HepG2 (cell line): Measurements from ENCODE around the gene BBLN. TPM values are rescaled to one million over a fixed set of nuclear protein-coding genes. Genes with fewer than 3 reads are reported as not detected.

Source experiments
- ATAC-seq: fragments of 200-7000 bp; cut with Tn5 transposase; 3 replicates; pipeline ENCODE4 v1.9.1; 2020; ENCODE audit warnings: mild to moderate bottlenecking, moderate library complexity
- BruUV-seq: library from RNA; stranded (reverse); fragments of 400-500 nt; replicated peaks from 2 replicates; lab custom pipeline; 2021; lab: Mats Ljungman, UMichigan
- CTCF ChIA-PET: fragments of 300-600 bp; formaldehyde crosslinking; extraction: SDS; loops from one replicate; lab custom pipeline; 2021; ENCODE audit warnings: low total read pairs, inconsistent platforms, low intra/inter-chr PET ratio; lab: Yijun Ruan, JAX
- POLR2A ChIA-PET: fragments of 350-600 bp; sonication (Branson Sonifier 250); formaldehyde crosslinking; loops from one replicate; lab custom pipeline; 2020; ENCODE audit warnings: antibody characterized with exemption, inconsistent platforms; lab: Yijun Ruan, JAX
- DNase-seq: peaks from one replicate; pipeline ENCODE4 v3.0.0-alpha.2; 2015; ENCODE audit warnings: low spot score
- FAIRE-seq: peaks from 3 replicates; lab custom pipeline; 2011; peaks lifted over from hg19 to GRCh38; lab: Jason Lieb, UNC
- H2AFZ ChIP-seq: one replicate; pipeline ENCODE4 v1.6.1; 2011; ENCODE audit warnings: low read length, inconsistent platforms
- H3K27ac ChIP-seq: fragments of 300-600 bp; 3 replicates; pipeline ENCODE4 v1.8.0; 2011; ENCODE audit warnings: mixed run types, mild to moderate bottlenecking, mixed read lengths, low read length, inconsistent platforms; ENCODE audit not compliant: insufficient read depth; ENCODE audit errors: extremely low read length
- H3K27me3 ChIP-seq, 2 experiments: fragments of 200-600 bp in 1 of 2; 2 replicates in 1 of 2; 3 replicates in 1 of 2; pipeline versions ENCODE4 v1.6.0 to v1.8.0; 2011; ENCODE audit warnings: low read length in 2 of 2, mild to moderate bottlenecking in 2 of 2, moderate library complexity in 2 of 2, inconsistent platforms in 1 of 2; ENCODE audit not compliant: insufficient read depth in 2 of 2, control insufficient read depth in 1 of 2
- H3K36me3 ChIP-seq, 2 experiments: fragments of 200-600 bp in 1 of 2; replicated peaks in 1 of 2; 2 replicates in 1 of 2; 3 replicates in 1 of 2; pipeline versions ENCODE4 v1.5.1 to v1.8.0; 2011; ENCODE audit warnings: low read length in 2 of 2, inconsistent platforms in 1 of 2; ENCODE audit not compliant: insufficient read depth in 2 of 2, control insufficient read depth in 1 of 2
- H3K4me1 ChIP-seq: 2 replicates; pipeline ENCODE4 v1.5.1; 2012; ENCODE audit warnings: low read length, inconsistent platforms; ENCODE audit not compliant: insufficient read depth
- H3K4me2 ChIP-seq: 2 replicates; pipeline ENCODE4 v1.6.0; 2011; ENCODE audit warnings: low read depth, low read length, inconsistent platforms
- H3K4me3 ChIP-seq, 3 experiments: fragments of 200-600 bp in 1 of 3; sonication (generic), shearing (Covaris generic) in 1 of 3; replicated peaks in 1 of 3; 2 replicates each; pipeline ENCODE4 v1.5.1; 2011 to 2016; ENCODE audit warnings: low read length in 3 of 3, inconsistent platforms in 2 of 3, low read depth in 2 of 3, mild to moderate bottlenecking in 2 of 3, control low read depth in 1 of 3, mixed read lengths in 1 of 3; ENCODE audit not compliant: insufficient read depth in 1 of 3
- H3K79me2 ChIP-seq: one replicate; pipeline ENCODE4 v1.6.1; 2011; ENCODE audit warnings: low read length, inconsistent platforms; ENCODE audit not compliant: insufficient read depth
- H3K9ac ChIP-seq: 2 replicates; pipeline ENCODE4 v1.6.0; 2011; ENCODE audit warnings: mild to moderate bottlenecking, low read depth, low read length, inconsistent platforms; ENCODE audit not compliant: insufficient read depth
- H3K9me3 ChIP-seq: 2 replicates; pipeline ENCODE4 v1.5.1; 2012; ENCODE audit warnings: mild to moderate bottlenecking, low read length
- H4K20me1 ChIP-seq: 2 replicates; pipeline ENCODE4 v1.6.0; 2011; ENCODE audit warnings: inconsistent platforms, mild to moderate bottlenecking, low read length, moderate library complexity; ENCODE audit not compliant: insufficient read depth
- FOSL2 ChIP-seq: sonication (generic); formaldehyde crosslinking; IDR thresholded peaks from 2 replicates; pipeline ENCODE4 v1.4.0; 2020; ENCODE audit warnings: missing genetic modification reagents
- MIER2 ChIP-seq: IDR thresholded peaks from 2 replicates; pipeline ENCODE4 v1.6.1; 2016; ENCODE audit warnings: missing biosample characterization, missing genetic modification reagents
- MYNN ChIP-seq: sonication (generic); formaldehyde crosslinking; IDR thresholded peaks from 2 replicates; pipeline ENCODE4 v1.4.0; 2020; ENCODE audit warnings: mild to moderate bottlenecking, low read depth, missing genetic modification reagents
- RNF2 ChIP-seq: fragments of 450-650 bp; conservative IDR thresholded peaks from 2 replicates; pipeline ENCODE4 v1.6.1; 2016; ENCODE audit warnings: low read depth
- ZMYM3 ChIP-seq: sonication (generic); formaldehyde crosslinking; IDR thresholded peaks from 2 replicates; pipeline ENCODE4 v1.5.1; 2020; ENCODE audit warnings: mild to moderate bottlenecking, missing genetic modification reagents
- ZNF101 ChIP-seq: sonication (generic); formaldehyde crosslinking; IDR thresholded peaks from 2 replicates; pipeline ENCODE4 v1.4.0; 2020; ENCODE audit warnings: mild to moderate bottlenecking, low read depth, missing genetic modification reagents, borderline replicate concordance
- ZNF3 ChIP-seq: IDR thresholded peaks from 2 replicates; pipeline ENCODE4 v1.7.0; 2017; ENCODE audit warnings: inconsistent platforms
- ZNF589 ChIP-seq: sonication (generic); formaldehyde crosslinking; conservative IDR thresholded peaks from 2 replicates; pipeline ENCODE4 v1.8.0; 2022; ENCODE audit warnings: mild to moderate bottlenecking, moderate library complexity, missing genetic modification reagents
- ZNF629 ChIP-seq: sonication (generic); formaldehyde crosslinking; conservative IDR thresholded peaks from 2 replicates; pipeline ENCODE4 v1.5.0; 2020; ENCODE audit warnings: missing genetic modification reagents
- WGBS: methylation state at CpG from one replicate; pipeline ENCODE4 v1.1.6; 2017; ENCODE audit warnings: low lambda C conversion rate; 5-methylcytosine and 5-hydroxymethylcytosine counted together
- in situ Hi-C: cut with HindIII; loops from 2 replicates; pipeline ENCODE4 v1.10.0; 2017; ENCODE audit warnings: low pct_unique_long_range_greater_than_20kb; ENCODE audit not compliant: extremely low pct_ligation_motif_present
- intact Hi-C: fragments of 100-400 bp; cut with micrococcal nuclease; formaldehyde crosslinking; loops from one replicate; pipeline ENCODE4 v1.10.0; 2022; ENCODE audit not compliant: unreplicated experiment
- polyA plus RNA-seq, 8 experiments: library from polyadenylated mRNA; depleted of rRNA in 3 of 8; stranded (reverse) in 7 of 8; unstranded in 1 of 8; fragments of >200 nt; fragmentation: Illumina TruSeq in 4 of 8; extraction: Trizol in 4 of 8; gene quantifications; 2 replicates each; pipeline versions ENCODE4 v1.2.1 to v1.2.3, GENCODE V29; 2011 to 2016; ENCODE audit warnings: low read depth in 4 of 8, missing spikeins in 1 of 8, mixed read lengths in 1 of 8; ENCODE audit not compliant: insufficient read depth in 1 of 8
- total RNA-seq, 5 experiments: library from RNA; depleted of rRNA; stranded (reverse); fragments of >200 nt; fragmentation: Illumina TruSeq; extraction: Trizol; gene quantifications; 2 replicates each; pipeline ENCODE4 v1.2.3, GENCODE V29; 2016; ENCODE audit warnings: low read depth in 1 of 5
- TF ChIP-seq, protein P1 (sequence below): sonication (generic); formaldehyde crosslinking; IDR thresholded peaks from 2 replicates; pipeline ENCODE4 v1.5.0; 2020; ENCODE audit warnings: missing genetic modification reagents
- TF ChIP-seq, protein P2 (sequence below): sonication (generic); formaldehyde crosslinking; IDR thresholded peaks from 2 replicates; pipeline ENCODE4 v1.8.0; 2022; ENCODE audit warnings: missing genetic modification reagents, low read depth, mild to moderate bottlenecking, borderline replicate concordance

Gene BBLN
- total and polyA plus RNA-seq, 2 of the 13 experiments (the other 11 are each of a cell fraction or from before 2014, with no cell fraction given) = 27.6 to 33.1 TPM

DNA sequence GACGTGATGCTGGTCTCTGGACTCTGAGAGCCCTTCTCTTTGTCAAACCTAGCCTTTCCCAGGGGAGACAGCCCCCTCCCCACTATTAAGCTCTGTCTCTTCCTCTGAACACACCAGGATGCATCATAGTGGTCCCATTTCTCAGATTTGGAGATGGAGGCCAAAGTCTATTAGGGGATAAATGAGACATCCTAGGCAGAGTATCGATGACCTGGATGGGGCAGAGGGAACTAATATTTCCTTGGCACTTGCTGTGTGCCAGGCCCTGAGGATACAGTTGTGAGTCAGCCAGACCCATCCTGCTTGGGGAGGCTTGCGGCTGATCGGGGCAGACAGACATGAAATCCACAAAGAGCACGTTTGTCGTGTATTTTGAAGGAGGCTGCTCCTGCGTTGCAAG, 48.3 kb downstream of the BBLN start:
- ATAC-seq (no peak), FAIRE-seq (no peak), DNase-seq (no peak)
- 48% methylated on average over 5 of the region's 7 CpGs for WGBS
- Histone ChIP-seq H3K27ac (no peak overlapping the region), H3K4me2 (no peak overlapping the region), H4K20me1 (no peaks in the 10 kb centered on the region), H3K9ac (no peak overlapping the region), H3K9me3 (no peaks in the 10 kb centered on the region), H3K4me3 (no peak overlapping the region), H3K27me3 (peaks cover 6 to 33% of the 10 kb centered on the region in 2 experiments; a peak in 4 of 5 replicates), H3K79me2 (no peaks in the 10 kb centered on the region), H3K36me3 (no peaks in the 10 kb centered on the region), H3K4me1 (peaks cover 52% of the 10 kb centered on the region), H2AFZ (no peak overlapping the region)
- intact Hi-C loops (no loop called here), in situ Hi-C loops (no loop called here)
- CTCF ChIA-PET = no interaction called here
- POLR2A ChIA-PET = no interaction called here
- no peak for TF ChIP-seq RNF2
- TF ChIP-seq ZMYM3 (CRISPR knock-in tag) = peak; percentile 53; the same call in 1 of the 2 replicates
- TF ChIP-seq ZNF629 = peak; percentile 86
- no peak for TF ChIP-seq ZNF3 (CRISPR knock-in tag)
- BruUV-seq = no TSS peak

GRCh38 chr9:128208946-128209669, 49.0 kb downstream of the BBLN start:
- H3K4me3 ChIP-seq = no peak overlapping the region
- H3K9me3 ChIP-seq = no peaks in the 10 kb centered on the region
- H4K20me1 ChIP-seq = no peaks in the 10 kb centered on the region
- H3K36me3 ChIP-seq = no peaks in the 10 kb centered on the region
- H3K27me3 ChIP-seq = peaks cover 7 to 28% of the 10 kb centered on the region in 2 experiments; a peak in 4 of 5 replicates
- ChIA-PET CTCF (no interaction called here), POLR2A (no interaction called here)
- no TSS peak for BruUV-seq
- H3K4me1 ChIP-seq = peaks cover 51% of the 10 kb centered on the region
- no peak overlapping the region for H3K9ac ChIP-seq
- DNase-seq (no peak), FAIRE-seq (no peak), ATAC-seq (no peak)
- H2AFZ ChIP-seq = no peak overlapping the region
- intact Hi-C loops = no loop called here
- in situ Hi-C loops = no loop called here
- no peaks in the 10 kb centered on the region for H3K79me2 ChIP-seq
- 38% methylated on average over 11 of the region's 15 CpGs for WGBS
- no peak overlapping the region for H3K4me2 ChIP-seq
- H3K27ac ChIP-seq = no peak overlapping the region
- TF ChIP-seq MYNN (CRISPR knock-in tag) (no peak), MIER2 (CRISPR knock-in tag) (no peak), FOSL2 (CRISPR knock-in tag) (no peak), ZNF101 (CRISPR knock-in tag) (no peak), ZNF589 (CRISPR knock-in tag) (no peak)
- TF ChIP-seq, protein P1, sequence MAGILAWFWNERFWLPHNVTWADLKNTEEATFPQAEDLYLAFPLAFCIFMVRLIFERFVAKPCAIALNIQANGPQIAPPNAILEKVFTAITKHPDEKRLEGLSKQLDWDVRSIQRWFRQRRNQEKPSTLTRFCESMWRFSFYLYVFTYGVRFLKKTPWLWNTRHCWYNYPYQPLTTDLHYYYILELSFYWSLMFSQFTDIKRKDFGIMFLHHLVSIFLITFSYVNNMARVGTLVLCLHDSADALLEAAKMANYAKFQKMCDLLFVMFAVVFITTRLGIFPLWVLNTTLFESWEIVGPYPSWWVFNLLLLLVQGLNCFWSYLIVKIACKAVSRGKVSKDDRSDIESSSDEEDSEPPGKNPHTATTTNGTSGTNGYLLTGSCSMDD (CRISPR knock-in tag) = no peak
- TF ChIP-seq, protein P2, sequence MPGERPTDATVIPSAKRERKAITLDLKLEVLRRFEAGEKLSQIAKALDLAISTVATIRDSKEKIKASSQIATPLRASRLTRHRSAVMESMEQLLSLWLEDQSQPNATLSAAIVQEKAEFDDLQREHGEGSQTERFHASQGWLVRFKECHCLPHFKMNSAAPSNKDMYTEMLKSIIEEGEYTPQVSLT (CRISPR knock-in tag) = no peak
- TF ChIP-seq, all 625 proteins: peak for 0
